B cell (primary cell): ENCODE data around the gene ZMIZ1. TPM values are rescaled to one million over a fixed set of nuclear protein-coding genes. Genes with fewer than 3 reads are reported as not detected.

Experiments used
- ATAC-seq: fragments of 200-7000 bp; cut with Tn5 transposase; one replicate; pipeline ENCODE4 v1.10.0; 2021; ENCODE audit warnings: low read depth, mild to moderate bottlenecking, moderate number of reproducible peaks, moderate library complexity
- CTCF ChIA-PET: fragments of 350-600 bp; sonication (Branson Sonifier 250); formaldehyde crosslinking; loops from one replicate; lab custom pipeline; 2021; ENCODE audit warnings: antibody characterized with exemption, inconsistent platforms; lab: Charles Lee
- POLR2A ChIA-PET: fragments of 350-600 bp; sonication (Branson Sonifier 250); formaldehyde crosslinking; loops from one replicate; lab custom pipeline; 2021; ENCODE audit warnings: antibody characterized with exemption; lab: Charles Lee
- DNase-seq: peaks from one replicate; pipeline ENCODE4 v3.0.0; 2013
- H2AFZ ChIP-seq: 2 replicates; pipeline ENCODE4 v1.6.1; 2012; ENCODE audit warnings: mild to moderate bottlenecking, low read depth, low read length; ENCODE audit not compliant: insufficient read depth, poor library complexity, severe bottlenecking
- H3K27ac ChIP-seq, 2 donors: 1 replicate in 1 of 2; 2 replicates in 1 of 2; pipeline ENCODE4 v1.5.1; 2012 to 2013; ENCODE audit warnings: low read length in 2 of 2, mild to moderate bottlenecking in 2 of 2, moderate library complexity in 1 of 2
- H3K27me3 ChIP-seq, 4 experiments: fragments of 200-600 bp in 1 of 4; sonication (generic) in 1 of 4; replicated peaks in 1 of 4; 1 replicate in 2 of 4; 2 replicates in 2 of 4; pipeline versions ENCODE4 v1.6.1 to v1.7.0; 2013 to 2016; ENCODE audit warnings: low read length in 3 of 4, mild to moderate bottlenecking in 2 of 4, mixed read lengths in 1 of 4, moderate library complexity in 1 of 4; ENCODE audit not compliant: insufficient read depth in 4 of 4, control insufficient read depth in 3 of 4; ENCODE audit errors: control extremely low read depth in 1 of 4
- H3K36me3 ChIP-seq, 2 experiments: replicated peaks in 1 of 2; 1 replicate in 1 of 2; 2 replicates in 1 of 2; pipeline versions ENCODE4 v1.6.1 to v1.7.1; 2013; ENCODE audit warnings: low read length in 1 of 2; ENCODE audit not compliant: insufficient read depth in 2 of 2, control insufficient read depth in 1 of 2; ENCODE audit errors: control extremely low read depth in 1 of 2, extremely low read depth in 1 of 2
- H3K4me1 ChIP-seq, 2 donors: fragments of 200-600 bp in 1 of 2; sonication (generic) in 1 of 2; 1 replicate in 1 of 2; 2 replicates in 1 of 2; pipeline versions ENCODE4 v1.5.1 to v1.6.1; 2013 to 2017; ENCODE audit warnings: low read length in 2 of 2; ENCODE audit not compliant: control insufficient read depth in 2 of 2, insufficient read depth in 2 of 2
- H3K4me2 ChIP-seq: replicated peaks from 2 replicates; pipeline ENCODE3; 2012; ENCODE audit warnings: mild to moderate bottlenecking, low read depth, low read length; ENCODE audit not compliant: poor library complexity, severe bottlenecking
- H3K4me3 ChIP-seq, 5 experiments: fragments of 200-600 bp in 1 of 5; sonication (generic) in 1 of 5; 1 replicate in 3 of 5; 2 replicates in 2 of 5; pipeline versions ENCODE4 v1.5.1 to v1.7.0; 2011 to 2016; ENCODE audit warnings: low read length in 4 of 5, mild to moderate bottlenecking in 4 of 5, low read depth in 2 of 5, control low read depth in 1 of 5, moderate library complexity in 1 of 5; ENCODE audit not compliant: insufficient read depth in 1 of 5; ENCODE audit errors: control extremely low read depth in 1 of 5, extremely low read depth in 1 of 5
- H3K79me2 ChIP-seq: fragments of 200-600 bp; sonication (generic); one replicate; pipeline ENCODE4 v1.6.0; 2016; ENCODE audit warnings: low read length; ENCODE audit not compliant: control insufficient read depth, insufficient read depth
- H3K9ac ChIP-seq: fragments of 200-600 bp; sonication (generic); 2 replicates; pipeline ENCODE4 v1.6.1; 2017; ENCODE audit warnings: mild to moderate bottlenecking, low read length, moderate library complexity
- H3K9me3 ChIP-seq, 3 donors: one replicate each; pipeline versions ENCODE4 v1.6.1 to v1.7.1; 2013; ENCODE audit warnings: low read length in 2 of 3; ENCODE audit not compliant: control insufficient read depth in 2 of 3, insufficient read depth in 1 of 3; ENCODE audit errors: control extremely low read depth in 1 of 3
- H4K20me1 ChIP-seq: 2 replicates; pipeline ENCODE4 v1.6.0; 2012; ENCODE audit warnings: mild to moderate bottlenecking, low read length; ENCODE audit not compliant: insufficient read depth, control insufficient read depth, poor library complexity, severe bottlenecking
- H3K27ac Mint-ChIP-seq: one replicate; pipeline ENCODE4 v1.8.0; 2021; ENCODE audit warnings: mixed read lengths
- H3K27me3 Mint-ChIP-seq: one replicate; pipeline ENCODE4 v1.8.0; 2021; ENCODE audit warnings: mixed read lengths
- H3K4me1 Mint-ChIP-seq: one replicate; pipeline ENCODE4 v1.8.0; 2021; ENCODE audit warnings: mixed read lengths
- H3K4me3 Mint-ChIP-seq: one replicate; pipeline ENCODE4 v1.8.0; 2021; ENCODE audit warnings: mixed read lengths
- H3K9me3 Mint-ChIP-seq: one replicate; pipeline ENCODE4 v1.8.0; 2022; ENCODE audit warnings: mixed read lengths; ENCODE audit not compliant: insufficient read depth
- CTCF ChIP-seq: fragments of 200-600 bp; IDR thresholded peaks from one replicate; pipeline ENCODE4 v1.8.0; 2022; ENCODE audit warnings: antibody characterized with exemption, mild to moderate bottlenecking
- EZH2 ChIP-seq: IDR thresholded peaks from 2 replicates; pipeline ENCODE4 v1.6.1; 2012; ENCODE audit warnings: borderline replicate concordance, low read depth, mild to moderate bottlenecking, moderate library complexity, low read length; ENCODE audit not compliant: insufficient read depth, poor library complexity, severe bottlenecking
- WGBS: methylation state at CpG from one replicate; pipeline ENCODE4 v1.1.5; 2013; ENCODE audit warnings: missing lambda C conversion rate; ENCODE audit not compliant: insufficient coverage; 5-methylcytosine and 5-hydroxymethylcytosine counted together
- intact Hi-C: fragments of 100-400 bp; cut with micrococcal nuclease; formaldehyde crosslinking; loops from one replicate; pipeline ENCODE4 v1.10.0; 2022
- polyA plus RNA-seq: library from polyadenylated mRNA; depleted of rRNA; stranded (reverse); fragments of >200 nt; gene quantifications from 2 replicates; pipeline ENCODE4 v1.2.3, GENCODE V29; 2012
- total RNA-seq, 2 donors: library from RNA; stranded (reverse); fragments of 120-200 nt in 1 of 2; gene quantifications; 1 replicate in 1 of 2; 2 replicates in 1 of 2; pipeline versions ENCODE4 v1.2.3 to v1.2.4, GENCODE V29; 2013 to 2022

Gene ZMIZ1
- total and polyA plus RNA-seq, 2 donors (not counting 1 experiment from before 2014, with no cell fraction given) = 14.3 to 64.9 TPM

DNA sequence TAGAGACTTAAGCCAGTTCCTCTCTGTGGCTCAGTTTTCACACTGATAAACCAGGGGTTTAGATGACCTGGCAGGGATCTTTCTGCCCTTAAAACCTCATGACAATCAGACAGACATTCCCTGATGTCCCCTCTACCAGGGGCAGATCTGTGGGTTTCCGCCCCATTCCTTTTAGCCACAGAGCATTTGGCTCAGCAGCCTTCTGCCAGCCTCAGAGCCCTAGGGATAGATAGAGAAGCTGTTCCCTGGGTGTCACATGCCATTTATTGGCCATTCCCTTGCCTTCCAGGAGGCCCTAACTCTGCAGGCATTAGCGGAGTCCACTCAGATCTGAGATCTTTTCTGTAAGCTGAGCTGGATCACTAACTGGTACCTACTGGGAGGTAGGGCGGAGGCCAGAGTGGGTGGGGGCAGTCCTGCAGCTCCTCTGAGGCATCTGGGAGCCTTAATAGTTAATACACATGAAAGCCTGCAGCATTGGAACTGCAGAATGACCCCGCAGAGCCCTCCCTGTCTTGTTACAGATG is 101.5 kb downstream of the ZMIZ1 start:
- ChIA-PET POLR2A (no interaction called here), CTCF (interaction anchor here (1.4 kb wide), 1 partner anchor 25 kb away, joined by 4 read pairs; no protein-coding TSS in a partner anchor)
- no peak overlapping the region for H2AFZ ChIP-seq
- H3K4me2 ChIP-seq = no peak overlapping the region
- no peaks in the 10 kb centered on the region for H3K9me3 ChIP-seq
- H3K9me3 Mint-ChIP-seq = no peaks in the 10 kb centered on the region
- H3K27me3 Mint-ChIP-seq = peaks cover 9% of the 10 kb centered on the region
- H3K27ac Mint-ChIP-seq = no peak overlapping the region
- no peak overlapping the region for H3K9ac ChIP-seq
- no peaks in the 10 kb centered on the region for H4K20me1 ChIP-seq
- no peak for ATAC-seq
- no peak overlapping the region for H3K27ac ChIP-seq
- no peaks in the 10 kb centered on the region for H3K27me3 ChIP-seq
- WGBS = 93% methylated on average over 4 of the region's 4 CpGs
- no peaks in the 10 kb centered on the region for H3K4me1 ChIP-seq
- intact Hi-C loops = no loop called here
- H3K4me1 Mint-ChIP-seq = no peaks in the 10 kb centered on the region
- no peak overlapping the region for H3K4me3 ChIP-seq
- no peaks in the 10 kb centered on the region for H3K79me2 ChIP-seq
- DNase-seq = no peak
- H3K36me3 ChIP-seq = no peaks in the 10 kb centered on the region
- no peak for TF ChIP-seq CTCF
- no peak for TF ChIP-seq EZH2
- no peak overlapping the region for H3K4me3 Mint-ChIP-seq

GRCh38 chr10:79170993-79171392 is 102.2 kb downstream of the ZMIZ1 start:
- Histone ChIP-seq H3K27me3 (no peaks in the 10 kb centered on the region), H3K9ac (no peak overlapping the region), H3K27ac (no peak overlapping the region), H3K36me3 (no peaks in the 10 kb centered on the region), H3K4me3 (no peak overlapping the region), H2AFZ (no peak overlapping the region), H3K4me1 (no peaks in the 10 kb centered on the region), H3K79me2 (no peaks in the 10 kb centered on the region), H3K9me3 (no peaks in the 10 kb centered on the region), H3K4me2 (no peak overlapping the region), H4K20me1 (no peaks in the 10 kb centered on the region)
- CTCF ChIA-PET = interaction anchor here (1.4 kb wide), 1 partner anchor 24 kb away, joined by 4 read pairs; no protein-coding TSS in a partner anchor
- POLR2A ChIA-PET = no interaction called here
- no peak for DNase-seq
- H3K4me1 Mint-ChIP-seq = no peaks in the 10 kb centered on the region
- H3K27me3 Mint-ChIP-seq = peaks cover 9% of the 10 kb centered on the region
- no peak for ATAC-seq
- intact Hi-C loops = no loop called here
- no peak for TF ChIP-seq EZH2
- no peak for TF ChIP-seq CTCF
- H3K27ac Mint-ChIP-seq = no peak overlapping the region
- 87% methylated on average over 5 of the region's 9 CpGs for WGBS
- H3K4me3 Mint-ChIP-seq = no peak overlapping the region
- H3K9me3 Mint-ChIP-seq = no peaks in the 10 kb centered on the region
